Left colon (tissue), 2 donors: ENCODE results near the gene GLYR1. TPM values are rescaled to one million over a fixed set of nuclear protein-coding genes. Genes with fewer than 3 reads are reported as not detected.
A peak's percentile ranks its signal among the peaks of the same experiment; 100 is the strongest.
"Not testable (repeated sequence)": the region's sequence is repeated elsewhere in the genome, so short reads cannot be mapped to it uniquely, and the experiment has no call there.

Source experiments
- ATAC-seq: fragments of 200-7000 bp; cut with Tn5 transposase; one replicate; pipeline ENCODE4 v1.9.1; 2020; ENCODE audit warnings: mild to moderate bottlenecking, moderate library complexity
- DNase-seq, 2 donors: peaks; one replicate each; pipeline ENCODE4 v3.0.0-alpha.2; 2020
- intact Hi-C, 2 donors: fragments of 100-400 bp; cut with DNase I in 1 of 2; cut with micrococcal nuclease in 1 of 2; formaldehyde crosslinking; loops; one replicate each; pipeline versions ENCODE4 v1.11.2 to v1.14.0; 2022; cut with DNase I, micrococcal nuclease
- long read RNA-seq: library from polyadenylated mRNA; unstranded; transcript quantifications from one replicate; pipeline ENCODE4 v2.0.0, GENCODE V29; 2021
- total RNA-seq, 2 donors: library from RNA; stranded (reverse); fragmentation: NEBNext Ultra II Directional; extraction: Animal tissue kit (Norgen Biotek cat#: 25700); gene quantifications; one replicate each; pipeline ENCODE4 v1.2.1, GENCODE V29; 2021
- donor health status: DM: no; HTN: no; CAD: no.
- donor health status: DM: yes; HTN: yes; CAD: no.

GLYR1 gene
- 100 to 1,000 TPM; 106 to 114 TPM for total RNA-seq
- long read RNA-seq, partial matches to known transcripts: 9 of 45 reads
- long read RNA-seq, other reads (novel, unspliced or antisense): 32 of 45 reads

- peak; percentile 89 for ATAC-seq
- intact Hi-C loops: loop anchor here in 1 of 2 donors (5.0 kb wide), 1 partner anchor 110 kb away; the partner anchor contains the start of gene SEC14L5
- peak; percentile 99 to 100 for DNase-seq
Measured at GRCh38 chr16:4846901-4847773, at the start of gene GLYR1, which contains the start of gene UBN1. Gene GLYR1, minus strand, starts transcription at chr16:4847288. Its CDS starts 23 bp downstream, at chr16:4847265. Gene UBN1, plus strand, starts transcription at chr16:4847481. Its CDS starts 5,437 bp downstream, at chr16:4852918.

GRCh38 chr16:4896761-4897160, 49.7 kb upstream of the GLYR1 start:
- ATAC-seq, intact Hi-C loops: not testable (repeated sequence)

GRCh38 chr16:4895366-4895765, 48.3 kb upstream of the GLYR1 start:
- ATAC-seq (no peak), DNase-seq (no peak)
- intact Hi-C loops: no loop called here

More at GRCh38 chr16:4896761-4897160, 49.7 kb upstream of the GLYR1 start:
- not testable (repeated sequence) for DNase-seq

DNA sequence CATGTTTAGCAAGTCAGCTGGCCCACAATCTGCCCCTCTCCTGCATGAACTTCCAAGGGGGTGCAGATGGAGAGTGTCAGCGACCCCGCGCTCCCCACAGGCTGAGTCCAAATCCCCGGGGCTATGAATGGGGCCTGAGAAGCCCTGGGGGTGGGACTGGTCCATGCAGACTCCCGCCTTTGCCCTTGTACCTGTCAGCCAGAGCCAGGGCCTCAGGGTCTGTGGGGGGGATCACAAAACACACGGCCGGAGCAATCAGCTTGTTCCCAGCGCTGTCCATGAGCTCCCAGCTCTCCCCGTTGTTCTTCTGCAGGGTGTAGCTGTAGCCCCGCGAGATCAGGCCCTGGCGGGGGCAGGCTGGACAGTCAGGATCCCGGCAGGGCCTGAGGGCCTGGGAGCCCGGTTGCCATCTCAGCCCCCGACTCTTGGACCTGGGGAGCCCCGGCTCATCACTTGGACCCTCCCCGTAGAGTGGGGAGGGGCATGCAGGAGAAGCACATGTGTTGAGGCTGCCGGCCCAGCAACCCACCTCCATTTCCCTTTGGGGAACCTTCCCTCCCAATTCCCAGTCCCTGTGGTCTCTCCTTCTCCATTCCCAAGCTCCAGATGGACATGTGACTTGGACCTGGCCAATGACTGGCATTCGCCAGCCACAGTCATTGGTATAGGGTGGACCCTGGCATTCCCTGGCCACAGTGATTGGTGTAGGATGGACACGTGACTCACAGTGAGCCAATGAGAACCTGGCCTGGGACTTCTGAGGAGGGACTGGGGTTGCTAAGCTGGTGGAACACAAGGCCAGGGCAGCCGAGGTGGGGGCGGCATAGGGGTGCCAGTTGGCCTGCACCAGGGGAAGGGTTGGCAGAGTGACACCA, 47.4 kb upstream of the GLYR1 start:
- no peak for ATAC-seq
- intact Hi-C loops: no loop called here
- DNase-seq: no peak

GRCh38 chr16:4893103-4893862, 46.2 kb upstream of the GLYR1 start:
- ATAC-seq (peak; percentile 7), DNase-seq (no peak)
- intact Hi-C loops: no loop called here

GRCh38 chr16:4892361-4893102, 45.4 kb upstream of the GLYR1 start:
- ATAC-seq (peak; percentile 21), DNase-seq (no peak)
- intact Hi-C loops: no loop called here

DNA sequence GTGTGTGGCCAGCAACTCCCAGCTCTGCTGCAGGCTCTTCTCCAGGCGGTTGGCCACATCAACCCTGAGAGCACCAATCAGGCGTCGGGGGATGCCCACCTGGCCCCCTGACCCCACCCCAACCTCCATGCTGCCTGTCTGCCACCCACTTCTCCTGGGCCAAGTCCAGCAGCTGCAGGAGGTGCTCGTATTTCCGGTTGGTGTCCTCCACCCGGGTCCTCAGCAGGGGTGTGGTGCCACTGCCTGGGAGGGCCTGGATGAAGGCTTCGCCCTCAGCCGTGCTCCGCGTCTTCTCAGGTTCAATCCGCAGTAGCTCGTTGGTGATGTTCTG, 44.8 kb upstream of the GLYR1 start:
- DNase-seq: no peak
- ATAC-seq: peak; percentile 15
- intact Hi-C loops: no loop called here

DNA sequence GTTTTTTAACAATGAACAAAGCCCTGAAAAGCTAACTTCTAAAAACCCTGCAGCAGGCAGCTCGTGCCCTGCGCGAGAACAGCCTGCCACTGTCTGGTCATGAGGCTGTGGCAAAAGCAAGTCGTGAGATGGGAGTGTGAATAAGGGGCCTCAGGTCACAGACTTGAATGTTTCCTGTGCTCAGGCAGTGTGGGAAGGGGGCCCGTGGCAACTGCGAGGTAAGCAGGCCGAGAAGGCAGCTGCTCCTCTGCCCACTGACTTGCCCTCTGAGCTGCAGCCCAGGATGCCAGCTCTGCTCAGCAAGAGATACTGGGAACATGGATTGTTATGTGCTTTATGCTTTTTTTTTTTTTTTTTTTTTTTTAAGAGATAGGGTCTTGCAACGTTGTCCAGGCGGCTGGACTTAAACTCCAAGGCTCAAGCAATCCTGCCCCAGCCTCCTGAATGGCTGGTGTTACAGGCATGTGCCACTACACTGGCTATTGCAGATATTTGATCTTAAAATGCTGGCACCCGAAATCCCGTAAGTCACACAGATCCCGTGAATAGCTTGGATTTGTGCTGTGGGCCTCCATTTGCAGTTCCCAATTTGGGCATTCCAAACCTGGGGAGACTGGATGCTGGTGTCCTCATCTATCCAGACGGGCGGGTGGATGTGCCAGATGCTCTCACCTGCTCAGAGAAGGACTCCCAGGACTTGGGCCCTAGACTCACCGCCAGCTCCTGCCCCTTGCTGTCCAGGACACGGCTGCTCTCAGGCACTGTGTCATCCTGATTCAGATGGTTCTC, 44.2 kb upstream of the GLYR1 start:
- no peak for DNase-seq
- intact Hi-C loops: no loop called here
- no peak for ATAC-seq

DNA sequence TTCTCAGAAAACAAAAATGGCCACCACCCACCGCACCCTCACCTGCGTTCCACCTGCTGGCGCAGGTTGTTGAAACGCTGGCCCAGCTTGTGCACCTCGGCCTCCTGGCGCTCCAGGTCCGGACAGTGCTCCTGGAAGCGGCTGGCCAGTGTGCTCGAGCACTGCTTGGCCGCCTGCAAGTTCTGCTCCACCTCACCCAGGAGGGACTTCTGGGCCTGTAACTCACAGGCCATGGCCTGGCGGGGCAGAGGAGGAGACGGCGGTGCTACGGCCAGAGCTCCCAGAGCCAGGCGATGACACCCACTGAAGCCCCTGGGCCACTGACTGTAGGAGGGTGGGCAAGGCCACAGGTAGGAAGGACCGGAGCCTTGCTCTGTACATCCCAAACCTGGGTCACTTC, 43.6 kb upstream of the GLYR1 start:
- ATAC-seq: no peak
- no peak for DNase-seq
- intact Hi-C loops: no loop called here

- ATAC-seq (no peak), DNase-seq (no peak)
- intact Hi-C loops: no loop called here
Measured at GRCh38 chr16:4890026-4890425, 42.9 kb upstream of the GLYR1 start.

DNA sequence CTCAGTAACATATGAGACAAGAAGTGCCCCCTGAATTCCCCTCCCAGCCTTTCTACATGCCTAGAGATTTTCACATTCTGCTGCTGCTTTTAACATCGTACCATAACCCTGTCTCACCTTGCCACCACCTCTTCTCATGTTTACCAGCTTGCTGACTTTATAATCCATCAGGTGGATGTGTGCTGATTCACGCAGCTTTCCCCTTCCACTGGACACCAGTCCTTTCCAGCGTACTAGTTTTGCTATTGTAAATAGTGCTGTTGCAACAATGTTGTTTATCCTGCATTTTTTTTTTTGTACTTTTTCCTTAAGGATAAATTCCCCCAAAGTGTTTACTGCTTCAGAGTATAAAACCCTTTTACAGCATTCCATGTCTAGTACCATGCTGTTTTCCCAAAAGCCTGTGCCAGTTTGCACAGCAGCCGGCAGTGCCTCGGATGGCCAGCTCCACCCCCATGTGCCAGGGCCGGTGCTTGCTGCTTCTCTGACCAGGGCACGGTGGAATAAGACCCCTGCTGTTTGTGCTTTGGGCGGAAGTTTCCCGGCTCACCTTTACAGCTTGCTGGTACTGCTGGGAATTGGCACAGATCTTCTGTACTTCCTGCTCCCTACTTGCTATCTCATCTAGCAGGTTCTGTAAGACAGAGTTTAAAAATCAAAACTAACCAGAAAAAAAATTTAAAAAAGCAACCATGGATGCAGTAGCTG, 41.5 kb upstream of the GLYR1 start:
- DNase-seq (no peak), ATAC-seq (no peak)
- intact Hi-C loops: no loop called here

DNA sequence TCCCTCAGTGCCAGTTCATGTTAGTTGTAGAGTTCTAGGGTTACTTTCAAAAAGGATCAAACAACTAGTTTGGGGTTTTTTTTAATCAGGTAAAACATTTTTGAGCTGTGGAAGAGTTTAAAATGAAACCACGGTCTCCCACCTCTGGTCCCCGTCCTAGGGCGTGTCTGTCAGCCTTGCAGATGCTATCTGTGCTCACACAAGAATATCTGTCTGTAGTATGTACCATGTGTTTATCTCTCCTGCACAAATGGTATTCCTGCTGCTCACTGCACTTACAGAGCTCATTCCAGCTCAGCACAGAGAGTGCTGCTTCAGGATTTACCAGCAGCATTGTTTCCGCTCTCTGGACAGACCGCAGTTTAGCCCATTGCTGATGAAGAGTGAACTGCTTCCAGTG, 39.1 kb upstream of the GLYR1 start:
- no peak for DNase-seq
- ATAC-seq: no peak
- intact Hi-C loops: no loop called here

DNA sequence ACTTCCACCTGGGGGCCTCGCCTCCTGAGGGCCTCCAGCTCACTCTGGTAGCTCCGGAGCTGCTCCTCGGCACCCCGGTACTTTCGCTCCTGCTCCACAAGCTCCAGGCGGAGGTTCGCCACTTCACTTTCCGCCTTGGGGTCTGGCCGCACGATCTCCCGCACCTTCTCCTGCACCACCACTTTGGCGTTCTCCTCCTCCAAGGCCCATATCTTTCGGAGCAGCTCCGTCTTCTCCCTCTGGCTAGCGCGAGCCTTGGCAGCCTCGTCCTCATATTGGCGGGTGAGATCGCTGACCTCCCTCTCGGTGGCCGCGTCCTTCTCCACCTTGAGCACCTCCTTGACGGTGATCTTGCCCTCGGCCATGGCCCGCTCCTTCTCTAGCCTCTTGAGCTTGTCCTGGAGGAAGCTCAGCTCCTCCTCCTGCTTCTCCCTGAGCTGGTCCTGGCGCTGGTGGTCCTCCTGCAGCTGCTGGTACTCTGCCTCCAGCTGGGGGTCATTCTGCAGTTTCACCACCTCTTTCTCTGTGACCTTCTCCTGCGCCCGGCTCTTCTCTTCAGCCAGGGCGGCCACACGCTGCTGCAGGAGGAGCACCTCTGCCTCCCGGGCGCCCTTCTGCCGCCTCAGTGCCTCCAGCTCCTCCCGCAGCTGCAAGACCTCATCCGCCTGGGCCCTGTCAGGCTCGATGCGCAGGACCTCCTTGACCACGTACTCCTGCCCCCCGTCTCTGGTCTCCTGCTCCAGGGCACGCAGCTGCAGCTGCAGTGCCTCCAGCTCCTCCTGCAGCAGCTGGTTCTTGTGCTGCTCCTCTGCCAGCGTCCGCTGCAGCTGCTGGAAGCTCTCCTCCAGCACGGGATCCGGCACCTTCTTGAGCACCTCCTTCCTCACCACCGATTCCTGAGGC, 38.1 kb upstream of the GLYR1 start:
- DNase-seq (no peak), ATAC-seq (no peak)
- intact Hi-C loops: no loop called here

DNA sequence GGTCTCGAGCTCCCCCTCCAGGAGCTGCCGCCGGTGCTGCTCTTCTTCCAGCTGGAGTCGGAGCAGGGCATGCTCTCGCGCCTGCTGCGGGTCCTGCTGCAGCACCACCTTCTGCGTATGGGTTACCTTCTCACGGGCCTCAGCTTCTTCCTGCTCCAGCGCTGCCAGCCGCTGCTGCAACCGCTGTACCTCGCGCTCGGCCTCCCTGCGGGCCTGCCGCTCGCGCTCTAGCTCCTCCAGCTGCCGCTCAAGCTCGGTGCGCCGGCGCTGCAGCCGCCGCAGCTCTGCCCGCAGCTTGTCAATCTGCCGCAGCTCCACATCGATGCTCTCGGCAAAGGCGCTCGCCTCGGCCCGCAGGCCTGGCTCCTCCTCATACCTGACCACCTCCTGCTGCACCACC, 37.1 kb upstream of the GLYR1 start:
- DNase-seq (no peak), ATAC-seq (no peak)
- intact Hi-C loops: no loop called here

- intact Hi-C loops: no loop called here
Measured at GRCh38 chr16:4883501-4883900, 36.4 kb upstream of the GLYR1 start.

More at GRCh38 chr16:4883501-4883900, 36.4 kb upstream of the GLYR1 start:
- DNase-seq: no peak
- no peak for ATAC-seq
